DND-41 (cell line): Measurements from ENCODE around the gene GRID2.

Experiments used
- CTCF ChIP-seq: IDR thresholded peaks from 2 replicates; pipeline ENCODE4 v1.5.1; 2012; ENCODE audit warnings: borderline replicate concordance, low read length, moderate library complexity, mild to moderate bottlenecking; ENCODE audit not compliant: poor library complexity, severe bottlenecking; ENCODE audit errors: extremely low read depth
- EZH2 ChIP-seq: IDR thresholded peaks from 3 replicates; pipeline ENCODE4 v1.6.1; 2012; ENCODE audit warnings: borderline replicate concordance, low read depth, mild to moderate bottlenecking, moderate library complexity, low read length, inconsistent platforms; ENCODE audit not compliant: severe bottlenecking

- TF ChIP-seq CTCF (no peak), EZH2 (no peak)
Measured at GRCh38 chr4:93187892-93188291, 884.1 kb downstream of the GRID2 start.
